ENCODE results near the gene POPDC2. TPM values are rescaled to one million over a fixed set of nuclear protein-coding genes. Genes with fewer than 3 reads are reported as not detected.

POPDC2 gene, protein sequence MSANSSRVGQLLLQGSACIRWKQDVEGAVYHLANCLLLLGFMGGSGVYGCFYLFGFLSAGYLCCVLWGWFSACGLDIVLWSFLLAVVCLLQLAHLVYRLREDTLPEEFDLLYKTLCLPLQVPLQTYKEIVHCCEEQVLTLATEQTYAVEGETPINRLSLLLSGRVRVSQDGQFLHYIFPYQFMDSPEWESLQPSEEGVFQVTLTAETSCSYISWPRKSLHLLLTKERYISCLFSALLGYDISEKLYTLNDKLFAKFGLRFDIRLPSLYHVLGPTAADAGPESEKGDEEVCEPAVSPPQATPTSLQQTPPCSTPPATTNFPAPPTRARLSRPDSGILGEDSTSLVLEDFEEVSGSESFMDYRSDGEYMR
- 0.16 to 0.99 TPM (median 0.24 TPM) in 4 of 5 replicates, not detected in the other for total RNA-seq (2022; extraction: Qiagen RNA extraction; ENCODE audit: low read depth)

DNA sequence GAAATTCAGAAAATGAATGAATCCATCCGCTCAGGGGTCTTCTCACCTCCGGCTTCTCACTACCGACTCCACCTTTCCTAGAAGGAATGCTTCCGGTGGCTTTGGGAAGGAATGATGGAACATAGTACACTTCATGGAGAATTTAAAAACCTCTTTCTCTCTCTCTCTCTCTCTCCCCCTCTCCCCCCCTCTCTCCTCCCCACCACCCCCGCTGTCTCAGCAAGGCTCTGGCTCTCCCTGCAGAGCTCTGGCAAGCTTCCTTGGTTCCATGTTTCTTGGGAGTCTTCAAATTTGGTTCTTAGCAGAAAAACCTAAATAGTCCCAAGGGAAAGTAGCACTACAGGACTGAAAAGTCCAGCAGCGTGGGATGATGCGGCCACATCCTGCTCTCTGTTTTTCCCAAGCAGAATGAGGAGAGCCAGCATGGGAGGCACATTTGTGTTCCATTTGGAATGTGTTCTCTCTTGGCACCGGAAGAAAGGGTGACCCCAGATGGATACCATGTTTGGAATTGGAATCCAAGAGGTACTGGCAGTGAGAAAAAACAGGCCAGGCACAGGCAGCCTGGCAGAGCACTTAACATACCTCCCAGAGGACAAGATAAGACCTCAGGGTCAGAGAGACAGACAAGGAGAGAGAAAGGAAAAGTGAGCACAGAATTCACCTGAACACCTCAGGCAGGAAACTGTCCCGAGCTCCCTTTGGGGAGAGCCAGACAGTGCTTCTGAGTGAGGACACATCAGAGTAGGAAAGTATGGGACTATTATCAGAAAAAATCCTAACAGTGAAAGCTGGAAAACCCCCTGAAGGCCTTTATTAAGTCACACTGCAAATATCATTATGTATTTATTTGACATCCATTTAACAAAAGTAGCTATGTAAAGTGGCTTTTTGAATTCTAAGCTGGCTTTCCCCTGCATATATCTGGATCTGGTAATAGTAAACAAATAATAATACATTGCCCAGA lies at the start of gene POPDC2:
Gene POPDC2 (minus strand): TSS at position 116 of the 967 bp plus-strand sequence. CDS start 166 bp downstream, outside the sequence.

DNA sequence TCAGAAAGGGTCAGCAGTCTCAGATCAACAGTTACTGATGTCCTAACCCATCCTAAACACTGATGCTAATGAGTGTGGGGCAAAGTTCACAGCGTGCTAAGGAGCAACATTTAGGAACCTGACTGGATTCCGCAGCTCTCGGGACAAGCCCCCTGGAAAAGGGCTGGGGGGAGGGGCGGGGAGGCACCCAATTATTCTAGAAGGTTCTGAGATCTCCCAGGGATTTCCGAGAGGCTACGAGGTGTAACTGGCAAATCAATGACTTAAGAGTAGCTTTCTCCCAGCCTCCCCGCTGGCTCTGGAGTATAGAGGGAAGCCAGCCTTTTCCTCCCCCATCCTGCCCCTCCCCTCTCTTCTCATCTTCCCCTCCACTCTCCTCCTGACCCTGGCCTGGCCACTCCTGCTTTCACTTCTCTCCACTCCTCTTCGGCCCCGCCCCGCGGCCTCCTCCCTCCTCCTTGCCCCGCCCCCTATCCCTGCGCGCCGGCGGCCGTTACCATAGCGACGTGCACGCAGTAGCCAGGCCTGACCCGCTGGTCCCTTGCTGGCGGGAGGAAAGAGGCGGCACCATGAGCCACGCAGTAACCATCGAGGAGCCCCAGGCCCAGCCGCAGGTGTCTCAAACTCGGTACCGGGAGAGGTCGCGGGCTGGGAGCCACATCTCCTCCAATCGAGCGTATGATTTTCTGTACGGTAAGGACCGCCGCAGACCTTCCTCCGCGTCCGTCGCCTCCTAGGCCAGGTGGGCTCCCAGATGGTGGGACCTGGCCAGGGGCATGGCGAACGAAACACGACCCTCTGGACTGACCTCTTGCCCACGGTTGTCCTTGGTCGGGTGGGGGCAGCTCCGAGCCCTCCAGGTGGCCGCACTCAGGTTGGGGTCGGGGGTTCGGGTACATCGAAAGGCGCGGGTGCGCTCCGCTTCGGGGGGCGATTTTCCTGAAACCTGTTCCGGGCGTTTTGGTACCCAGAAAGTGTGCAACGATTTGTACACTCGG lies 42.4 kb upstream of the POPDC2 start, which contains the start of gene CFAP91:
Gene CFAP91 (plus strand): TSS at position 493 of the 998 bp plus-strand sequence. CDS start 77 bp downstream, at position 570.

DNA sequence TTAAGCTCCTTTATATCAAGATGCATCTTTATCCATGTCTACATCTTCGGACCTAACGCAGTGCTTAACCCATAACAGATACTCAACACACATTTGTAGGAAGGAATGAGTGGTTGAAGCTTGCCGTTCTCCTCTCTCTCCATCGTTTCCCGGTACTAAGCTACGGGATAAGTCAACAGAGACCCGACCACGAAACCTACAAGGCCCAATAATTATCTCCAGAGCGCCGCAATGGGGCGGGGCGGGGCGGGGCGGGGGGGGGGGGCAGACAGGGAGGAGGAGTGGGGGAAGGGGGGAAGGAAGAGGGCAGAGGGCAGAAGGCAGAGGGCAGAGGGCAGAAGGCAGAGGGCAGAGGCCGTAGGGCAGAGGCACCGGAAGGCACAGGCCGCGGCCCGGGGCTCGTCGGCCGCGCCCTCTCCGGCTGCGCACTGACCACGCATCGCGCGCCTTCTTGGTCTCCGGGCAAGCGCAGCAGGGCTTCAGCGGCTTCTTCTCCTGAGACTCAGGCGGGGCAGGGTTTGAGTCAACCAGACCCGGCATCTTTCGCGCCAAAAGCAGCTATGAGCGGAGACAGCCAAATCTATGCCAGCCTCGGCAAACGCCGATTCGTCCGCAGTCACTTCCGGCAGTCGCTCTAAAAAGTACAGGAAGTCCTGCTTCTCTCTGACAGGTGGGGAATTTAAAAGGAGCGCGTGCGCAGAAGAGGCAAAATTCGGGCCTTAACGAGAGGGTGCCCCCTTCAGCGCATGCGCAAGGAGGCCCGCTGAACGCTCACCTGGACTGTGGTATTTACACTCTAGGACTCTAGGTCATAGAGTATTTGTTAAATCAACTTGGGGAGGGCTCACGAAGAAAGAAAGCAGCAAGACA lies 16.6 kb upstream of the POPDC2 start, which contains the start of gene COX17:
Gene COX17 (minus strand): TSS at position 636 of the 870 bp plus-strand sequence. CDS start 96 bp downstream, at position 540.

DNA sequence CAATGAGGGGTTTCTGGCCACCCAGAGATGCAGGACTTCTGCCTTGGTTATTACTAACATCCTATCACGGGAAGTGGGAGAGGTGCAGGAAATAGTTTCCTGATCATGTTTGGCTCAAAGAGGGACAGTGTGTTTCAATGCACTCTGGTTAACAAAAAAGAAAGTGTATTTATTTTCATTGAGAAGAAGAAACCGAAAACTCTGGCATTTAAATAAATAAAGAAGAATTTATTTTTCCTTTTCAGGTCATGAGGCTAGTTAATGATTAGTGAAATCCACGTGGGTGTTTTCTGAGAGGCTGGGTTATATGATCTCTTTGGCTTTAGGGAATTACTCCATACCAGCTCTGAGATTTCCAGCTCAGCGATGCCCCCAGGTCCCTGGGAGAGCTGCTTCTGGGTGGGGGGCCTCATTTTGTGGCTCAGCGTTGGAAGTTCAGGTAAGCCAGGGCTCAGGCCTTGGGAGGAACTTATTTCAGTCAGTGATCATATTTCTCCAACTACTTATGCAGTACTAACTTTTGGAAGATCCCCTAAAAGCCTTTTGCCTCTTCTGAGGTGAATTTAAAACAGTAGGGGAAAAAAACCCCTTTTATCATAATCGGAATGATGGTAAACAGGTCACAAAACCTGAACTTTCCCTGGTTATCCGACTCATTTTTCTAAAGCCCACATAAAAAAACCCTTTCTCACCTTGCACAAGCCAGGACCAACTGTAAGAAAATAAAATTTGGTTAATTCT lies 62.7 kb downstream of the POPDC2 start, which contains the start of gene PLA1A:
Gene PLA1A (plus strand): TSS at position 338 of the 741 bp plus-strand sequence. CDS start 29 bp downstream, at position 367.

Other genes starting within 250 kb of the POPDC2 start
- gene TMEM39A, start 197.0 kb downstream of the POPDC2 start, total RNA-seq (2022; extraction: Qiagen RNA extraction; ENCODE audit: low read depth), result 25.0 to 34.3 TPM (median 31.6 TPM) in 5 replicates
- gene POGLUT1, start 191.6 kb downstream of the POPDC2 start, total RNA-seq (2022; extraction: Qiagen RNA extraction; ENCODE audit: low read depth), result 8.3 to 12.9 TPM (median 10.1 TPM) in 5 replicates
- gene TIMMDC1, start 162.0 kb downstream of the POPDC2 start, total RNA-seq (2022; extraction: Qiagen RNA extraction; ENCODE audit: low read depth), result 56.4 to 87.6 TPM (median 82.3 TPM) in 5 replicates
- not detected in 5 replicates for gene CD80, start 101.0 kb downstream of the POPDC2 start, total RNA-seq (2022; extraction: Qiagen RNA extraction; ENCODE audit: low read depth)
- 2.9 to 3.4 TPM (median 3.0 TPM) in 5 replicates for gene ADPRH, start 81.1 kb downstream of the POPDC2 start, total RNA-seq (2022; extraction: Qiagen RNA extraction; ENCODE audit: low read depth)
- 0.13 to 0.45 TPM (median 0.22 TPM) in 5 replicates for gene PLA1A, start 62.7 kb downstream of the POPDC2 start, total RNA-seq (2022; extraction: Qiagen RNA extraction; ENCODE audit: low read depth)
- 99.7 to 114 TPM (median 106 TPM) in 5 replicates for gene COX17, start 16.8 kb upstream of the POPDC2 start, total RNA-seq (2022; extraction: Qiagen RNA extraction; ENCODE audit: low read depth)
- 0.20 to 0.41 TPM (median 0.32 TPM) in 4 of 5 replicates, not detected in the other for gene CFAP91, start 42.4 kb upstream of the POPDC2 start, total RNA-seq (2022; extraction: Qiagen RNA extraction; ENCODE audit: low read depth)
- not detected in 5 replicates for gene NR1I2, start 121.5 kb upstream of the POPDC2 start, total RNA-seq (2022; extraction: Qiagen RNA extraction; ENCODE audit: low read depth)